HepG2 (cell line): ENCODE results near the gene MYH15. TPM values are rescaled to one million over a fixed set of nuclear protein-coding genes. Genes with fewer than 3 reads are reported as not detected.

Experiments used
- ATAC-seq: fragments of 200-7000 bp; cut with Tn5 transposase; 3 replicates; pipeline ENCODE4 v1.9.1; 2020; ENCODE audit warnings: mild to moderate bottlenecking, moderate library complexity
- BruUV-seq: library from RNA; stranded (reverse); fragments of 400-500 nt; replicated peaks from 2 replicates; lab custom pipeline; 2021; lab: Mats Ljungman, UMichigan
- CTCF ChIA-PET: fragments of 300-600 bp; formaldehyde crosslinking; extraction: SDS; loops from one replicate; lab custom pipeline; 2021; ENCODE audit warnings: low total read pairs, inconsistent platforms, low intra/inter-chr PET ratio; lab: Yijun Ruan, JAX
- POLR2A ChIA-PET: fragments of 350-600 bp; sonication (Branson Sonifier 250); formaldehyde crosslinking; loops from one replicate; lab custom pipeline; 2020; ENCODE audit warnings: antibody characterized with exemption, inconsistent platforms; lab: Yijun Ruan, JAX
- DNase-seq: peaks from one replicate; pipeline ENCODE4 v3.0.0-alpha.2; 2015; ENCODE audit warnings: low spot score
- FAIRE-seq: peaks from 3 replicates; lab custom pipeline; 2011; peaks lifted over from hg19 to GRCh38; lab: Jason Lieb, UNC
- H2AFZ ChIP-seq: one replicate; pipeline ENCODE4 v1.6.1; 2011; ENCODE audit warnings: low read length, inconsistent platforms
- H3K27ac ChIP-seq: fragments of 300-600 bp; 3 replicates; pipeline ENCODE4 v1.8.0; 2011; ENCODE audit warnings: mixed run types, mild to moderate bottlenecking, mixed read lengths, low read length, inconsistent platforms; ENCODE audit not compliant: insufficient read depth; ENCODE audit errors: extremely low read length
- H3K27me3 ChIP-seq, 2 experiments: fragments of 200-600 bp in 1 of 2; 2 replicates in 1 of 2; 3 replicates in 1 of 2; pipeline versions ENCODE4 v1.6.0 to v1.8.0; 2011; ENCODE audit warnings: low read length in 2 of 2, mild to moderate bottlenecking in 2 of 2, moderate library complexity in 2 of 2, inconsistent platforms in 1 of 2; ENCODE audit not compliant: insufficient read depth in 2 of 2, control insufficient read depth in 1 of 2
- H3K36me3 ChIP-seq, 2 experiments: fragments of 200-600 bp in 1 of 2; replicated peaks in 1 of 2; 2 replicates in 1 of 2; 3 replicates in 1 of 2; pipeline versions ENCODE4 v1.5.1 to v1.8.0; 2011; ENCODE audit warnings: low read length in 2 of 2, inconsistent platforms in 1 of 2; ENCODE audit not compliant: insufficient read depth in 2 of 2, control insufficient read depth in 1 of 2
- H3K4me1 ChIP-seq: 2 replicates; pipeline ENCODE4 v1.5.1; 2012; ENCODE audit warnings: low read length, inconsistent platforms; ENCODE audit not compliant: insufficient read depth
- H3K4me2 ChIP-seq: 2 replicates; pipeline ENCODE4 v1.6.0; 2011; ENCODE audit warnings: low read depth, low read length, inconsistent platforms
- H3K4me3 ChIP-seq, 3 experiments: fragments of 200-600 bp in 1 of 3; sonication (generic), shearing (Covaris generic) in 1 of 3; replicated peaks in 1 of 3; 2 replicates each; pipeline ENCODE4 v1.5.1; 2011 to 2016; ENCODE audit warnings: low read length in 3 of 3, inconsistent platforms in 2 of 3, low read depth in 2 of 3, mild to moderate bottlenecking in 2 of 3, control low read depth in 1 of 3, mixed read lengths in 1 of 3; ENCODE audit not compliant: insufficient read depth in 1 of 3
- H3K79me2 ChIP-seq: one replicate; pipeline ENCODE4 v1.6.1; 2011; ENCODE audit warnings: low read length, inconsistent platforms; ENCODE audit not compliant: insufficient read depth
- H3K9ac ChIP-seq: 2 replicates; pipeline ENCODE4 v1.6.0; 2011; ENCODE audit warnings: mild to moderate bottlenecking, low read depth, low read length, inconsistent platforms; ENCODE audit not compliant: insufficient read depth
- H3K9me3 ChIP-seq: 2 replicates; pipeline ENCODE4 v1.5.1; 2012; ENCODE audit warnings: mild to moderate bottlenecking, low read length
- H4K20me1 ChIP-seq: 2 replicates; pipeline ENCODE4 v1.6.0; 2011; ENCODE audit warnings: inconsistent platforms, mild to moderate bottlenecking, low read length, moderate library complexity; ENCODE audit not compliant: insufficient read depth
- CREB1 ChIP-seq, 2 experiments: fragments of 450-650 bp in 1 of 2; IDR thresholded peaks; 2 replicates each; pipeline ENCODE4 v1.6.1; 2016 to 2017; ENCODE audit warnings: control low read depth in 1 of 2, mild to moderate bottlenecking in 1 of 2, missing compliant biosample characterization in 1 of 2, missing genetic modification characterization in 1 of 2
- HES4 ChIP-seq: sonication (generic); formaldehyde crosslinking; IDR thresholded peaks from 2 replicates; pipeline ENCODE4 v1.9.0; 2021; ENCODE audit warnings: mild to moderate bottlenecking, missing genetic modification reagents, borderline replicate concordance
- NKX3-1 ChIP-seq: sonication (generic); formaldehyde crosslinking; IDR thresholded peaks from 2 replicates; pipeline ENCODE4 v1.5.0; 2020; ENCODE audit warnings: missing genetic modification reagents
- TEAD2 ChIP-seq: sonication (generic); formaldehyde crosslinking; IDR thresholded peaks from 2 replicates; pipeline ENCODE4 v1.9.0; 2021; ENCODE audit warnings: missing genetic modification reagents
- ZNF567 ChIP-seq: sonication (generic); formaldehyde crosslinking; IDR thresholded peaks from 2 replicates; pipeline ENCODE4 v1.8.1; 2023; ENCODE audit warnings: mild to moderate bottlenecking, missing genetic modification reagents, borderline replicate concordance
- ZNF850 ChIP-seq: sonication (generic); formaldehyde crosslinking; conservative IDR thresholded peaks from 2 replicates; pipeline ENCODE4 v1.9.0; 2021; ENCODE audit warnings: mild to moderate bottlenecking, missing genetic modification reagents
- WGBS: methylation state at CpG from one replicate; pipeline ENCODE4 v1.1.6; 2017; ENCODE audit warnings: low lambda C conversion rate; 5-methylcytosine and 5-hydroxymethylcytosine counted together
- in situ Hi-C: cut with HindIII; loops from 2 replicates; pipeline ENCODE4 v1.10.0; 2017; ENCODE audit warnings: low pct_unique_long_range_greater_than_20kb; ENCODE audit not compliant: extremely low pct_ligation_motif_present
- intact Hi-C: fragments of 100-400 bp; cut with micrococcal nuclease; formaldehyde crosslinking; loops from one replicate; pipeline ENCODE4 v1.10.0; 2022; ENCODE audit not compliant: unreplicated experiment
- polyA plus RNA-seq, 8 experiments: library from polyadenylated mRNA; depleted of rRNA in 3 of 8; stranded (reverse) in 7 of 8; unstranded in 1 of 8; fragments of >200 nt; fragmentation: Illumina TruSeq in 4 of 8; extraction: Trizol in 4 of 8; gene quantifications; 2 replicates each; pipeline versions ENCODE4 v1.2.1 to v1.2.3, GENCODE V29; 2011 to 2016; ENCODE audit warnings: low read depth in 4 of 8, missing spikeins in 1 of 8, mixed read lengths in 1 of 8; ENCODE audit not compliant: insufficient read depth in 1 of 8
- total RNA-seq, 5 experiments: library from RNA; depleted of rRNA; stranded (reverse); fragments of >200 nt; fragmentation: Illumina TruSeq; extraction: Trizol; gene quantifications; 2 replicates each; pipeline ENCODE4 v1.2.3, GENCODE V29; 2016; ENCODE audit warnings: low read depth in 1 of 5
- TF ChIP-seq, protein P1 (sequence below): sonication (generic); formaldehyde crosslinking; IDR thresholded peaks from 2 replicates; pipeline ENCODE4 v1.5.1; 2020; ENCODE audit warnings: missing genetic modification reagents, mild to moderate bottlenecking, borderline replicate concordance
- TF ChIP-seq, protein P2 (sequence below): sonication (generic); formaldehyde crosslinking; conservative IDR thresholded peaks from 2 replicates; pipeline ENCODE4 v1.5.0; 2020; ENCODE audit warnings: missing genetic modification reagents

Gene MYH15
- total and polyA plus RNA-seq, 2 of the 13 experiments (the other 11 are each of a cell fraction or from before 2014, with no cell fraction given) = 0.03 to 0.09 TPM

DNA sequence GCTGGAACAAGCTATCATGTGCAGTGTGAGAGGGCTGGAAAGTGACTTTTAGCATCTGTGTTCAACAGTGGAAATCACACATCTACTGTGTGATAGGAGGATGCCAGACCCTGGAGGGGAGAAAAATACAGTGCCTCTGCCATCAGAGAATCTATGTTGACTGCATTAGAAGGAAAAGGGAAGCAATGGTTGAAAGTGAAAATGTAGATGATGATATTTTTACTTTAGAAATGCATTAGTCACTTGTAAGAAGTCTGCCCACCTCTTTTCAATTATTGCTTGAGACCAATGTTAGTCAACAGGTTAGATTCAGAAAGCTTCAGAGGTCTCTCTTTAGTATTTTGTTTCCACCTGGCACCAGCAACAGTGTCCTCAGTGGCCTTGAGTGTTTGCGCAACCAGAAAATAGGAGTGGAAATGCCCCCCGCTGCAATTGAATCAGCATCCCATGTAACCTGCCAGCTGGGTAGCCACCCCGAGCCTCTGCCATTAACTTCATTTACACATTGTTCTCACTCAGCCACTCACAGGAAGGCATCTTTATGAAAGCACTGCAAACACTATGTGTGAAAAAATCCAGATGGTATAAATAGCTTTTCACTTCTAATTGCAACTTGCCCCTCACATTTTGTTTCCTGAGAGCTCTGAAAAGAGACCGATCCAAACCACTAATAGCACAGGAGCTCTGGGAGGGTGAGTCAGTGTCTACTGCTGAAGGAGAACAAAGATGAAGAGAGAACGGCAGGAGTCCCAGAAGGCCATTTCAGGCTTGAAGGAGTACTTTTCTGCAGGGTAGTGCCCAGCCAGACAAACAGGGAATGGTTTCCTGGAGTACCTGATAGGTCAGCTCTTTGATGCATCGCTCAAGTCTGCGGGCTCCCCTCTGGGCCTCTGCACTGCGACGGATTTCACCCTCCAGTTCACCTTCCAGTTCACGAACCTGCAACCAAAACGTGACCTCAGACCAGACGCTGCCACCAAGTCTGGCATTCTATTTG, 122.0 kb downstream of the MYH15 start:
- Histone ChIP-seq H3K79me2 (no peaks in the 10 kb centered on the region), H3K4me2 (no peak overlapping the region)
- CTCF ChIA-PET = no interaction called here
- in situ Hi-C loops = no loop called here
- POLR2A ChIA-PET = no interaction called here
- TF ChIP-seq CREB1 (IDR thresholded peaks at IDR 0.05) = no peak
- TF ChIP-seq CREB1 (CRISPR knock-in tag; IDR thresholded peaks at IDR 0.05) = no peak
- no peak for TF ChIP-seq ZNF567 (CRISPR knock-in tag)
- TF ChIP-seq, protein P1, sequence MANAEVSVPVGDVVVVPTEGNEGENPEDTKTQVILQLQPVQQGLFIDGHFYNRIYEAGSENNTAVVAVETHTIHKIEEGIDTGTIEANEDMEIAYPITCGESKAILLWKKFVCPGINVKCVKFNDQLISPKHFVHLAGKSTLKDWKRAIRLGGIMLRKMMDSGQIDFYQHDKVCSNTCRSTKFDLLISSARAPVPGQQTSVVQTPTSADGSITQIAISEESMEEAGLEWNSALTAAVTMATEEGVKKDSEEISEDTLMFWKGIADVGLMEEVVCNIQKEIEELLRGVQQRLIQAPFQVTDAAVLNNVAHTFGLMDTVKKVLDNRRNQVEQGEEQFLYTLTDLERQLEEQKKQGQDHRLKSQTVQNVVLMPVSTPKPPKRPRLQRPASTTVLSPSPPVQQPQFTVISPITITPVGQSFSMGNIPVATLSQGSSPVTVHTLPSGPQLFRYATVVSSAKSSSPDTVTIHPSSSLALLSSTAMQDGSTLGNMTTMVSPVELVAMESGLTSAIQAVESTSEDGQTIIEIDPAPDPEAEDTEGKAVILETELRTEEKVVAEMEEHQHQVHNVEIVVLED (CRISPR knock-in tag) = no peak
- no peak for TF ChIP-seq ZNF850 (CRISPR knock-in tag)
- TF ChIP-seq, protein P2, sequence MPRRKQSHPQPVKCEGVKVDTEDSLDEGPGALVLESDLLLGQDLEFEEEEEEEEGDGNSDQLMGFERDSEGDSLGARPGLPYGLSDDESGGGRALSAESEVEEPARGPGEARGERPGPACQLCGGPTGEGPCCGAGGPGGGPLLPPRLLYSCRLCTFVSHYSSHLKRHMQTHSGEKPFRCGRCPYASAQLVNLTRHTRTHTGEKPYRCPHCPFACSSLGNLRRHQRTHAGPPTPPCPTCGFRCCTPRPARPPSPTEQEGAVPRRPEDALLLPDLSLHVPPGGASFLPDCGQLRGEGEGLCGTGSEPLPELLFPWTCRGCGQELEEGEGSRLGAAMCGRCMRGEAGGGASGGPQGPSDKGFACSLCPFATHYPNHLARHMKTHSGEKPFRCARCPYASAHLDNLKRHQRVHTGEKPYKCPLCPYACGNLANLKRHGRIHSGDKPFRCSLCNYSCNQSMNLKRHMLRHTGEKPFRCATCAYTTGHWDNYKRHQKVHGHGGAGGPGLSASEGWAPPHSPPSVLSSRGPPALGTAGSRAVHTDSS = no peak
- TF ChIP-seq TEAD2 (CRISPR knock-in tag) = no peak
- TF ChIP-seq NKX3-1 (CRISPR knock-in tag) = no peak
- no peak for TF ChIP-seq HES4 (CRISPR knock-in tag)
- TF ChIP-seq, all 625 proteins: peak for 0
- ATAC-seq (no peak), DNase-seq (no peak), FAIRE-seq (no peak)
- no peaks in the 10 kb centered on the region for H4K20me1 ChIP-seq
- no TSS peak for BruUV-seq
- H3K9me3 ChIP-seq = no peaks in the 10 kb centered on the region
- no peak overlapping the region for H3K9ac ChIP-seq
- intact Hi-C loops = no loop called here
- H3K4me3 ChIP-seq = no peak overlapping the region
- H3K27me3 ChIP-seq = peaks cover 0 to 2% of the 10 kb centered on the region in 2 experiments; a peak in 1 of 5 replicates
- no peak overlapping the region for H3K27ac ChIP-seq
- H3K36me3 ChIP-seq = no peaks in the 10 kb centered on the region
- H3K4me1 ChIP-seq = no peaks in the 10 kb centered on the region
- 35% methylated on average over 12 of the region's 12 CpGs for WGBS
- no peak overlapping the region for H2AFZ ChIP-seq
